Thoracic aorta (tissue), 2 donors: Measurements from ENCODE around the gene PPP1R7. TPM values are rescaled to one million over a fixed set of nuclear protein-coding genes. Genes with fewer than 3 reads are reported as not detected.

Experiments used
- ATAC-seq: fragments of 150-250 bp; one replicate; pipeline ENCODE4 v1.8.0; 2017; ENCODE audit warnings: low read depth; ENCODE audit not compliant: insufficient number of reproducible peaks, low FRiP score
- DNase-seq: peaks from one replicate; pipeline ENCODE4 v3.0.0-alpha.2; 2020; ENCODE audit warnings: low spot score
- H3K27ac ChIP-seq, 2 donors: fragments of 200-600 bp; sonication (generic); 1 replicate in 1 of 2; 2 replicates in 1 of 2; pipeline ENCODE4 v1.5.1; 2016; ENCODE audit warnings: mild to moderate bottlenecking in 2 of 2, moderate library complexity in 2 of 2
- H3K27me3 ChIP-seq: fragments of 200-600 bp; sonication (generic); replicated peaks from 2 replicates; pipeline ENCODE4 v1.6.0; 2016; ENCODE audit warnings: mild to moderate bottlenecking; ENCODE audit not compliant: insufficient read depth
- H3K36me3 ChIP-seq: fragments of 200-600 bp; sonication (generic); one replicate; pipeline ENCODE4 v1.5.1; 2016
- H3K4me1 ChIP-seq, 2 donors: fragments of 200-600 bp; sonication (generic); 1 replicate in 1 of 2; 2 replicates in 1 of 2; pipeline versions ENCODE4 v1.5.1 to v1.6.0; 2016; ENCODE audit warnings: low read depth in 2 of 2, mild to moderate bottlenecking in 1 of 2; ENCODE audit not compliant: control insufficient read depth in 1 of 2
- H3K4me3 ChIP-seq: fragments of 200-600 bp; sonication (generic); 2 replicates; pipeline ENCODE4 v1.5.1; 2016; ENCODE audit warnings: mild to moderate bottlenecking
- H3K9me3 ChIP-seq: fragments of 200-600 bp; sonication (generic); 2 replicates; pipeline ENCODE4 v1.5.1; 2016
- total RNA-seq, 2 donors: library from RNA; depleted of rRNA; stranded (reverse); fragments of >200 nt; gene quantifications; one replicate each; pipeline versions ENCODE4 v1.1.0 to v1.2.3, GENCODE V29; 2016
- TF ChIP-seq, protein P1 (sequence below): fragments of 200-600 bp; sonication (generic); IDR thresholded peaks from one replicate; pipeline ENCODE4 v1.5.1; 2019; ENCODE audit warnings: antibody characterized with exemption

The PPP1R7 gene
- total RNA-seq, 2 donors from 2014 or later: 28.9 to 40.3 TPM

DNA sequence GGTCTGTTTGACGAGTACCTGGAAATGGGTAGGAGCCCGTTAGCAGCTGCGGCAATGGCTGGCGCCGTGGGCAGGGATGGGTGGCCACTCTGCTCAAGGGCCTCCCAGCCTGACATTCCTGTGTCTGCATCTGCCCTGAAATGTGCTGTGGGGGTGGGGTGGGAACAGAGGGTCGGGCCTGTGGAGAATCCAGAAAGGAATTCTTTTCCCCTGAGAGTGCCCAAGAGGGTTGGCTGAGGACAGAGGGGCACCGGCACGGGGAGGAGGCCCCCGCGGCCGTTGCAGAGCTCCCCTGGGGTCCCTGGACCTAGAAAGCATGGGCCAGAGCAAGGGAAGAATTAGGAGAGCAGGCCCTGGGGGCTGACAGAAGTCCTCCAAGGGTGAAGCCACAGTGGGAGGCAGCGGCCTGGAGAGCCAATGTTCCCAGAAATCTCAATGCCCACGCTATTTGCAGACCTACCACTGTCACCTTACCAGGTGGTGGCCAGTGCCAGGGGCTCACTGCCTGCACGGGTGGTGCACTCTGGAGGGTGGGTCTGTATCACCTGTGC is 66.0 kb downstream of the PPP1R7 start:
- DNase-seq (no peak), ATAC-seq (no peak)
- Histone ChIP-seq H3K4me3 (no peak overlapping the region), H3K9me3 (no peaks in the 10 kb centered on the region), H3K27me3 (no peaks in the 10 kb centered on the region), H3K27ac (no peak overlapping the region), H3K36me3 (no peaks in the 10 kb centered on the region), H3K4me1 (peaks cover 6 to 10% of the 10 kb centered on the region in 2 donors)
- TF ChIP-seq, protein P1, sequence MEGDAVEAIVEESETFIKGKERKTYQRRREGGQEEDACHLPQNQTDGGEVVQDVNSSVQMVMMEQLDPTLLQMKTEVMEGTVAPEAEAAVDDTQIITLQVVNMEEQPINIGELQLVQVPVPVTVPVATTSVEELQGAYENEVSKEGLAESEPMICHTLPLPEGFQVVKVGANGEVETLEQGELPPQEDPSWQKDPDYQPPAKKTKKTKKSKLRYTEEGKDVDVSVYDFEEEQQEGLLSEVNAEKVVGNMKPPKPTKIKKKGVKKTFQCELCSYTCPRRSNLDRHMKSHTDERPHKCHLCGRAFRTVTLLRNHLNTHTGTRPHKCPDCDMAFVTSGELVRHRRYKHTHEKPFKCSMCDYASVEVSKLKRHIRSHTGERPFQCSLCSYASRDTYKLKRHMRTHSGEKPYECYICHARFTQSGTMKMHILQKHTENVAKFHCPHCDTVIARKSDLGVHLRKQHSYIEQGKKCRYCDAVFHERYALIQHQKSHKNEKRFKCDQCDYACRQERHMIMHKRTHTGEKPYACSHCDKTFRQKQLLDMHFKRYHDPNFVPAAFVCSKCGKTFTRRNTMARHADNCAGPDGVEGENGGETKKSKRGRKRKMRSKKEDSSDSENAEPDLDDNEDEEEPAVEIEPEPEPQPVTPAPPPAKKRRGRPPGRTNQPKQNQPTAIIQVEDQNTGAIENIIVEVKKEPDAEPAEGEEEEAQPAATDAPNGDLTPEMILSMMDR: no peak

DNA sequence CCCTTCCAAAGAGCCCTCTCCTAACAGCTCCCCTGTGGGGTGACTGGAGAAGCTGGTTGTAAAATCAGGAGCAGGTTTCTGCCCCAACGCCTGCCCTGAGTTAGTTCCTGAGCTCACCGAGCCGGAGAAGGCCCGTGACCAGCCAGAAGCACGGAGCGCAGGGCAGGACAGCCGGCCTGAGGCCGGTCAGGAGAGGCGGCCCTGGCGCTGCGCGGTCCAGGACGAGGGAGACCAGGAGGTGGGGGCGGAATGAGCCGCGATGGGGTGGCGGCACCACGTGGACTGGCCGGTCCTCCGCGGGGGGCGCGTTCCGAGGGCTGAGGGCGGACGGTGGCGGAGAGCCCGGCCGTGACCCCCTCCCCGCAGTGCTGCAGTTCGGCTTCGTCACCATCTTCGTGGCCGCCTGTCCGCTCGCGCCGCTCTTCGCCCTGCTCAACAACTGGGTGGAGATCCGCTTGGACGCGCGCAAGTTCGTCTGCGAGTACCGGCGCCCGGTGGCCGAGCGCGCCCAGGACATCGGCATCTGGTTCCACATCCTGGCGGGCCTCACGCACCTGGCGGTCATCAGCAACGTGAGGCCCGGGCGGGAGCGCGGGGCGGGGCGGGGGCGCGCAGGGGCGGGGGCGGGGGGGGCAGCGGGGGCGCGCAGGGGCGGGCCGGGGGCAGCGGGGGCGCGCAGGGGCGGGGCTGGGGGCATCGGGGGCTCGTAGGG is 67.2 kb downstream of the PPP1R7 start:
- TF ChIP-seq, protein P1: no peak
- peak overlapping the region; percentile 55 to 83 for H3K27ac ChIP-seq
- H3K4me1 ChIP-seq: peaks cover 6 to 10% of the 10 kb centered on the region in 2 donors
- ATAC-seq (peak; percentile 38), DNase-seq (peak; percentile 13)
- H3K27me3 ChIP-seq: no peaks in the 10 kb centered on the region
- H3K9me3 ChIP-seq: no peaks in the 10 kb centered on the region
- H3K4me3 ChIP-seq: peak overlapping the region; percentile 72
- H3K36me3 ChIP-seq: no peaks in the 10 kb centered on the region

DNA sequence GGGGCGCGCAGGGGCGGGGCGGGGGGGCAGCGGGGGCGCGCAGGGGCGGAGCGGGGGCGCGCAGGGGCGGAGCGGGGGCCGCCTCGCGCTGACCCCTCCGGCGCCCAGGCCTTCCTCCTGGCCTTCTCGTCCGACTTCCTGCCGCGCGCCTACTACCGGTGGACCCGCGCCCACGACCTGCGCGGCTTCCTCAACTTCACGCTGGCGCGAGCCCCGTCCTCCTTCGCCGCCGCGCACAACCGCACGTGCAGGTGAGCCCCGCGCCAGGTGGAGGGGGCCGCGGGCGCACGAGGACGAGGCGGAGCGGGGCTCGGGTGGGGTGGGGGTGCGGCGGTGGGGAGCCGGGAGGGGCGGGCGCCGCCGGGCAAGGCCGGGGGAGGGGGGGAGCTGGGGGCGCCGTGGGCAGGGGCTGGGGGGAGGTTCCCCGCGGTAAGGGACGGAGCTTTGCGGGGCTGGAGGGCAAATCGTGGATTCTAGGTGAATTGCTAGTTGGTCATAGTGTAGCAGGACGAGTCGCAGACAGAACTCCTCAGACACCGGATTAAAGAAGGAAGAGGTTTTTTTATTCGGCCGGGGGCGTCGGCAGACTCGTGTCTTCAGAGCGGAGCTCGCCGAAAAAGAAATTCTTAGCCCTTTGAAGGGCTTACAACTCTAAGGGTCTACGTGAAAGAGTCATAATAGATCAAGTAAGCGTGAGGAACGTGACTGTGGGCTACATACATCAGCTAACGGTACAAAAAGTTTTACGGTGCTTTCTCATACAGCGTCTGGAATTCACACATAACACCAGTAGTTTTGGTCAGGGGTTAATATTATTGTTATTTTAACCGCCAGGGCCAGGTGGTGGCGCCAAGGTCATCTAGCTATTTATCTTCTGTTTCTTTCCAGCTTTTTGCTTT is 68.1 kb downstream of the PPP1R7 start:
- no peak overlapping the region for H3K27ac ChIP-seq
- no peaks in the 10 kb centered on the region for H3K27me3 ChIP-seq
- no peaks in the 10 kb centered on the region for H3K9me3 ChIP-seq
- TF ChIP-seq, protein P1: peak; percentile 10
- no peak for DNase-seq
- H3K4me1 ChIP-seq: peaks cover 6 to 10% of the 10 kb centered on the region in 2 donors
- H3K36me3 ChIP-seq: no peaks in the 10 kb centered on the region
- no peak for ATAC-seq
- peak overlapping the region; percentile 78 for H3K4me3 ChIP-seq

DNA sequence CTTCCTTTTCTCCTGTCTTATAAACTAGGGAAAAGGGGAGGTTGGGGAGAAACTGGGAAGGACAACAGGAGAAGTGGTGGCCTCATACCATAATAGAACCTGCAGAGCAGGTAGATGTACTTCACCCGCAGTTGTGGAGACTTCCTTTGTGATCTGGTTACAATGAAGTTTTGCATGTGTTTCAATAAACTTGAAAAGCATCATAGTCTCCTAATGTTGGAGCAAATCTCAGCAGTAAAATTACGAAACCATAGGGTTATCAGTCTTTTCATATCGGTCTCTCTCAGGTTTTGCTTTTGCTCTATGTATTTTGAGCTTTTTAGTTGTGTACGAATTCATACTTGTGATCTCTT is 68.7 kb downstream of the PPP1R7 start:
- H3K4me3 ChIP-seq: peak overlapping the region; percentile 78
- no peaks in the 10 kb centered on the region for H3K36me3 ChIP-seq
- H3K27ac ChIP-seq: no peak overlapping the region
- H3K9me3 ChIP-seq: no peaks in the 10 kb centered on the region
- DNase-seq (no peak), ATAC-seq (no peak)
- H3K4me1 ChIP-seq: peaks cover 6 to 10% of the 10 kb centered on the region in 2 donors
- TF ChIP-seq, protein P1: no peak
- H3K27me3 ChIP-seq: no peaks in the 10 kb centered on the region

DNA sequence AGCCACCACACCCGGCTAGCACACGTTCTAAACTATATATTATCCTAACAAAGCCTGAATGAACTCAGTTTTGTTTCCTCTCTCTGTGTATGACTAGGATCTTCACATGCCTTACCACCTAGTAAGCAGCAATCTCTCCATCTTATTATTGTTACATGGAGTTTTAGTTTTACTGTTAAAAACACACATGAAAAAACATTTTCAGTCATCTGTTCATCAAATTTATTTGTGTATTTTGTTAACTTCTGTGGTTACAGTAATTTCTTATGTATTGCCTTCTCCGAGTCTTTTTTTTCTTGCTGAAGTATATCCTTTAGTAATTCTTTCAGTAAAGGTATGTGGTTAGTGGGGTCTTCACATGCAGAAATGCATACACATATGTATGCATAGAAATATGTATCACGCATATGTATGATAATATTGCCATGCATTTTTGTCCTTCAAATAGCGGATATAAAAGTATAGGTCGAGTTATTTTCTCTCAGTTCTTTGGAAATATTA is 69.6 kb downstream of the PPP1R7 start:
- H3K9me3 ChIP-seq: no peaks in the 10 kb centered on the region
- H3K4me3 ChIP-seq: no peak overlapping the region
- no peak for ATAC-seq
- H3K36me3 ChIP-seq: no peaks in the 10 kb centered on the region
- TF ChIP-seq, protein P1: no peak
- no peaks in the 10 kb centered on the region for H3K27me3 ChIP-seq
- peaks cover 6 to 10% of the 10 kb centered on the region in 2 donors for H3K4me1 ChIP-seq
- H3K27ac ChIP-seq: no peak overlapping the region
- DNase-seq: no peak
